ENCODE data around the gene LYSMD4. TPM values are rescaled to one million over a fixed set of nuclear protein-coding genes. Genes with fewer than 3 reads are reported as not detected.
A peak's percentile ranks its signal among the peaks of the same experiment; 100 is the strongest.
"Not testable (repeated sequence)": the region's sequence is repeated elsewhere in the genome, so short reads cannot be mapped to it uniquely, and the experiment has no call there.

LYSMD4 gene
- total RNA-seq, 4 donors from 2014 or later: 1.5 to 19.2 (median 15.5) TPM

- peaks cover 0 to 9% (median 0%) of the 10 kb centered on the region in 4 donors for H3K4me1 ChIP-seq
- in situ Hi-C loops (cut with MboI; ENCODE audit: low pct_ligation_motif_present in 1 of 4, low pct_unique_long_range_greater_than_20kb in 1 of 4, low sequenced_read_pairs in 3 of 4): no loop called here
- no peaks in the 10 kb centered on the region for H3K36me3 ChIP-seq
- intact Hi-C loops (cut with DNase I; ENCODE audit: low total_unique reads): no loop called here
- no peak for DNase-seq
- TF ChIP-seq POLR2A (IDR thresholded peaks at IDR 0.05): no peak
- no peak for TF ChIP-seq POLR2AphosphoS5 (IDR thresholded peaks at IDR 0.05)
- TF ChIP-seq CTCF (IDR thresholded peaks at IDR 0.05): no peak
- no peak for TF ChIP-seq EP300 (IDR thresholded peaks at IDR 0.05; ENCODE audit: low read depth)
- H3K27ac ChIP-seq: no peak overlapping the region
- no peaks in the 10 kb centered on the region for H3K9me3 ChIP-seq
- H3K4me3 ChIP-seq: no peak overlapping the region
- WGBS, 2 donors (ENCODE audit: low coverage in 1 of 2): 82 to 88% methylated on average over 3 to 7 of the region's 7 CpGs
- H3K27me3 ChIP-seq: no peaks in the 10 kb centered on the region
These were observed 5.0 kb upstream of the LYSMD4 start for GRCh38 chr15:99738021-99738847.

DNA sequence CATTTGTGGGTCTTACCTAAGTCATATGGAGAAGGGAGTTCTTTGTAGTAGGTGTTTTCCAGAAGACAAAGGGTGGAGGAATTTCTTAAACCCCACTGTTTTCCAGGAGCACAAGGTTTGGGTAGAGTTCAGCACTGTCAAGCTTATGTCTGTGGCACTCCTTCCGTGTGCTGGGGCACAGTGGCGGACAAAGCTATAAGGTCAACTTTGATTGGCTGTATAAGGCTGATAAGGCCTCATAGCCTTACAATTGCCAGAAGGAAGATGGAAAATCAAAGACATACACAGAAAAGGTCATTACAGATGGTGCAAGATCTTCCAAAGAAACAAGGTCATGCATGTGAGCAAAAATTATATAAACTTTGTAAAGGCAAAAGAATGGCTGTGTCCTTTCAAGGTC, 3.5 kb upstream of the LYSMD4 start:
- no peaks in the 10 kb centered on the region for H3K27me3 ChIP-seq
- no peaks in the 10 kb centered on the region for H3K36me3 ChIP-seq
- 80% methylated on average over 2 of the region's 2 CpGs; no CpG with 5 or more reads in 1 of the 2 donors for WGBS, 2 donors (ENCODE audit: low coverage in 1 of 2)
- peaks cover 0 to 17% (median 2%) of the 10 kb centered on the region in 4 donors for H3K4me1 ChIP-seq
- no peak for TF ChIP-seq CTCF (IDR thresholded peaks at IDR 0.05)
- TF ChIP-seq EP300 (IDR thresholded peaks at IDR 0.05; ENCODE audit: low read depth): no peak
- no peak for TF ChIP-seq POLR2AphosphoS5 (IDR thresholded peaks at IDR 0.05)
- no peak for TF ChIP-seq POLR2A (IDR thresholded peaks at IDR 0.05)
- DNase-seq: no peak
- in situ Hi-C loops (cut with MboI; ENCODE audit: low pct_ligation_motif_present in 1 of 4, low pct_unique_long_range_greater_than_20kb in 1 of 4, low sequenced_read_pairs in 3 of 4) (no loop called here), intact Hi-C loops (cut with DNase I; ENCODE audit: low total_unique reads) (no loop called here)
- no peak overlapping the region for H3K4me3 ChIP-seq
- no peak overlapping the region for H3K27ac ChIP-seq
- H3K9me3 ChIP-seq: no peaks in the 10 kb centered on the region

GRCh38 chr15:99735868-99736267, 2.6 kb upstream of the LYSMD4 start:
- DNase-seq: no peak
- Histone ChIP-seq H3K36me3 (no peaks in the 10 kb centered on the region), H3K4me1 (peaks cover 0 to 26% (median 2%) of the 10 kb centered on the region in 4 donors), H3K27me3 (no peaks in the 10 kb centered on the region), H3K27ac (no peak overlapping the region), H3K9me3 (no peaks in the 10 kb centered on the region), H3K4me3 (no peak overlapping the region)
- WGBS, 2 donors (ENCODE audit: low coverage in 1 of 2): 74 to 90% methylated on average over 2 to 4 of the region's 4 CpGs
- in situ Hi-C loops (cut with MboI; ENCODE audit: low pct_ligation_motif_present in 1 of 4, low pct_unique_long_range_greater_than_20kb in 1 of 4, low sequenced_read_pairs in 3 of 4): no loop called here
- intact Hi-C loops (cut with DNase I; ENCODE audit: low total_unique reads): no loop called here
- no peak for TF ChIP-seq CTCF (IDR thresholded peaks at IDR 0.05)
- TF ChIP-seq POLR2A (IDR thresholded peaks at IDR 0.05): no peak
- no peak for TF ChIP-seq EP300 (IDR thresholded peaks at IDR 0.05; ENCODE audit: low read depth)
- TF ChIP-seq POLR2AphosphoS5 (IDR thresholded peaks at IDR 0.05): no peak

GRCh38 chr15:99734575-99734974, 1.3 kb upstream of the LYSMD4 start:
- intact Hi-C loops (cut with DNase I; ENCODE audit: low total_unique reads): no loop called here

GRCh38 chr15:99734040-99734291, 729 bp upstream of the LYSMD4 start:
- 71 to 82% methylated on average over 4 to 13 of the region's 13 CpGs for WGBS, 2 donors (ENCODE audit: low coverage in 1 of 2)
- H3K9me3 ChIP-seq; H3K36me3 ChIP-seq; intact Hi-C loops (cut with DNase I; ENCODE audit: low total_unique reads); H3K27me3 ChIP-seq; DNase-seq; in situ Hi-C loops (cut with MboI; ENCODE audit: low pct_ligation_motif_present in 1 of 4, low pct_unique_long_range_greater_than_20kb in 1 of 4, low sequenced_read_pairs in 3 of 4): not testable (repeated sequence)
- Histone ChIP-seq H3K4me3 (peak overlapping the region in 3 of 4 donors; percentile 79 to 99 (median 97)), H3K4me1 (peaks cover 0 to 35% (median 3%) of the 10 kb centered on the region in 4 donors), H3K27ac (peak overlapping the region; percentile 86 to 95 (median 94))

More at GRCh38 chr15:99734575-99734974, 1.3 kb upstream of the LYSMD4 start:
- Histone ChIP-seq H3K27ac (peak overlapping the region; percentile 86 to 95 (median 94)), H3K4me3 (no peak overlapping the region), H3K9me3 (no peaks in the 10 kb centered on the region), H3K36me3 (no peaks in the 10 kb centered on the region), H3K4me1 (peaks cover 0 to 35% (median 3%) of the 10 kb centered on the region in 4 donors), H3K27me3 (no peaks in the 10 kb centered on the region)
- in situ Hi-C loops (cut with MboI; ENCODE audit: low pct_ligation_motif_present in 1 of 4, low pct_unique_long_range_greater_than_20kb in 1 of 4, low sequenced_read_pairs in 3 of 4): no loop called here
- DNase-seq: no peak
- TF ChIP-seq POLR2AphosphoS5 (IDR thresholded peaks at IDR 0.05) (no peak), POLR2A (IDR thresholded peaks at IDR 0.05) (no peak), EP300 (IDR thresholded peaks at IDR 0.05; ENCODE audit: low read depth) (no peak), CTCF (IDR thresholded peaks at IDR 0.05) (no peak)
- 25 to 61% methylated on average over 1 of the region's 1 CpG for WGBS, 2 donors (ENCODE audit: low coverage in 1 of 2)
